SK-N-SH (cell line): ENCODE data around the gene NR2F1-AS1. TPM values are rescaled to one million over a fixed set of nuclear protein-coding genes. Genes with fewer than 3 reads are reported as not detected.

Source experiments
- CTCF ChIA-PET: fragments of 300-600, 350-600 bp; formaldehyde crosslinking; extraction: SDS; loops from one replicate; lab custom pipeline; 2021; lab: Yijun Ruan, JAX
- POLR2A ChIA-PET: fragments of 350-600 bp; sonication (Branson Sonifier 250); formaldehyde crosslinking; extraction: SDS; loops from one replicate; lab custom pipeline; 2020; ENCODE audit warnings: antibody characterized with exemption, inconsistent platforms; lab: Yijun Ruan, JAX
- DNase-seq: peaks from one replicate; pipeline ENCODE4 v3.0.0; 2012
- H2AFZ ChIP-seq: fragments of 200-600 bp; sonication (generic); 2 replicates; pipeline ENCODE4 v1.8.1; 2016; ENCODE audit warnings: antibody characterized with exemption, mild to moderate bottlenecking, low read depth
- H3F3A ChIP-seq: fragments of 200-600 bp; sonication (generic); replicated peaks from 2 replicates; pipeline ENCODE3; 2016; ENCODE audit warnings: antibody characterized with exemption, mild to moderate bottlenecking; ENCODE audit not compliant: insufficient read depth
- H3K27ac ChIP-seq, 2 experiments: fragments of 200-500 bp in 1 of 2; fragments of 200-600 bp in 1 of 2; sonication (Bioruptor generic) in 1 of 2; sonication (generic), shearing (Covaris generic) in 1 of 2; 2 replicates each; pipeline versions ENCODE4 v1.5.1 to v1.6.1; 2014 to 2016; ENCODE audit warnings: low read depth in 2 of 2, inconsistent platforms in 1 of 2, low read length in 1 of 2, mild to moderate bottlenecking in 1 of 2, mixed read lengths in 1 of 2
- H3K27me3 ChIP-seq: fragments of 200-600 bp; sonication (generic), shearing (Covaris generic); 2 replicates; pipeline ENCODE4 v1.6.1; 2016; ENCODE audit warnings: mixed run types; ENCODE audit not compliant: insufficient read depth
- H3K36me3 ChIP-seq, 2 experiments: fragments of 200-500 bp in 1 of 2; fragments of 200-600 bp in 1 of 2; sonication (Bioruptor generic) in 1 of 2; sonication (generic) in 1 of 2; replicated peaks in 1 of 2; 2 replicates each; pipeline versions ENCODE3 to v1.5.1; 2014 to 2016; ENCODE audit warnings: low read length in 1 of 2, mild to moderate bottlenecking in 1 of 2; ENCODE audit not compliant: insufficient read depth in 2 of 2, control insufficient read depth in 1 of 2
- H3K4me1 ChIP-seq, 2 experiments: fragments of 200-500 bp in 1 of 2; fragments of 200-600 bp in 1 of 2; sonication (Bioruptor generic) in 1 of 2; sonication (generic), shearing (Covaris generic) in 1 of 2; 2 replicates each; pipeline versions ENCODE4 v1.5.1 to v1.6.1; 2014 to 2016; ENCODE audit warnings: low read depth in 1 of 2, low read length in 1 of 2, mixed run types in 1 of 2; ENCODE audit not compliant: insufficient read depth in 2 of 2, control insufficient read depth in 1 of 2
- H3K4me2 ChIP-seq: fragments of 200-600 bp; sonication (generic), shearing (Covaris generic); 2 replicates; pipeline ENCODE4 v1.6.1; 2017; ENCODE audit warnings: mixed run types
- H3K4me3 ChIP-seq, 2 experiments: fragments of 200-500 bp in 1 of 2; fragments of 200-600 bp in 1 of 2; sonication (Bioruptor generic) in 1 of 2; sonication (generic), shearing (Covaris generic) in 1 of 2; 2 replicates each; pipeline versions ENCODE4 v1.5.1 to v1.8.1; 2014 to 2016; ENCODE audit warnings: low read depth in 2 of 2, inconsistent platforms in 1 of 2, low read length in 1 of 2, mild to moderate bottlenecking in 1 of 2, mixed read lengths in 1 of 2, moderate library complexity in 1 of 2
- H3K79me2 ChIP-seq: fragments of 200-600 bp; sonication (generic); 2 replicates; pipeline ENCODE4 v1.8.1; 2017; ENCODE audit warnings: mild to moderate bottlenecking; ENCODE audit not compliant: insufficient read depth
- H3K9ac ChIP-seq: fragments of 200-600 bp; sonication (generic); 2 replicates; pipeline ENCODE4 v1.6.1; 2017; ENCODE audit warnings: mixed run types
- H3K9me2 ChIP-seq: fragments of 200-600 bp; sonication (generic); 2 replicates; pipeline ENCODE4 v1.6.1; 2017; ENCODE audit warnings: mixed run types
- H3K9me3 ChIP-seq: fragments of 200-600 bp; sonication (generic); 2 replicates; pipeline ENCODE4 v1.6.1; 2017; ENCODE audit warnings: mixed run types, mild to moderate bottlenecking, moderate library complexity
- H4K20me1 ChIP-seq: fragments of 200-600 bp; sonication (generic); 2 replicates; pipeline ENCODE4 v1.6.1; 2017; ENCODE audit warnings: mild to moderate bottlenecking, mixed run types; ENCODE audit not compliant: insufficient read depth
- CHD2 ChIP-seq: fragments of 150-350 bp; IDR thresholded peaks from 2 replicates; pipeline ENCODE4 v1.6.1; 2018; ENCODE audit warnings: low read length; ENCODE audit not compliant: partially characterized antibody
- WGBS: methylation state at CpG from one replicate; pipeline ENCODE4 v1.1.6; 2017; ENCODE audit warnings: low lambda C conversion rate; 5-methylcytosine and 5-hydroxymethylcytosine counted together
- polyA plus RNA-seq, 3 experiments: library from polyadenylated mRNA; depleted of rRNA; stranded (reverse); fragments of >200 nt; gene quantifications; 2 replicates each; pipeline ENCODE4 v1.2.3, GENCODE V29; 2012
- TF ChIP-seq, protein P1 (sequence below): IDR thresholded peaks from 2 replicates; pipeline ENCODE4; 2012
- TF ChIP-seq, protein P2 (sequence below): fragments of 200-600 bp; sonication (generic); IDR thresholded peaks from 2 replicates; pipeline ENCODE4 v1.6.1; 2017; ENCODE audit warnings: antibody characterized with exemption, mild to moderate bottlenecking, moderate library complexity
- TF ChIP-seq, protein P3 (sequence below): IDR thresholded peaks from 2 replicates; pipeline ENCODE4 v1.4.0; 2012; ENCODE audit warnings: low read depth

The NR2F1-AS1 gene
- polyA plus RNA-seq, 1 of the 3 experiments (the other 2 are of a cell fraction), result 7.4 TPM

GRCh38 chr5:93600409-93601070 lies 19.5 kb upstream of the NR2F1-AS1 start:
- Histone ChIP-seq H3K4me1 (peaks cover 6 to 20% of the 10 kb centered on the region in 2 experiments; a peak in 2 of 4 replicates), H3K4me3 (no peak overlapping the region; a peak in 1 of 4 replicates)
- POLR2A ChIA-PET, result interaction anchor here (1.2 to 1.8 kb wide), 3 partner anchors 14 to 21 kb away, joined by 7 to 12 read pairs (median 10); partner anchors contain the start of gene NR2F1
- WGBS, result 34% methylated on average over 8 of the region's 8 CpGs
- TF ChIP-seq, protein P1, sequence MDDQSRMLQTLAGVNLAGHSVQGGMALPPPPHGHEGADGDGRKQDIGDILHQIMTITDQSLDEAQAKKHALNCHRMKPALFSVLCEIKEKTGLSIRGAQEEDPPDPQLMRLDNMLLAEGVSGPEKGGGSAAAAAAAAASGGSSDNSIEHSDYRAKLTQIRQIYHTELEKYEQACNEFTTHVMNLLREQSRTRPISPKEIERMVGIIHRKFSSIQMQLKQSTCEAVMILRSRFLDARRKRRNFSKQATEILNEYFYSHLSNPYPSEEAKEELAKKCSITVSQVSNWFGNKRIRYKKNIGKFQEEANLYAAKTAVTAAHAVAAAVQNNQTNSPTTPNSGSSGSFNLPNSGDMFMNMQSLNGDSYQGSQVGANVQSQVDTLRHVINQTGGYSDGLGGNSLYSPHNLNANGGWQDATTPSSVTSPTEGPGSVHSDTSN, result peak; percentile 23; the same call in 1 of the 2 replicates
- TF ChIP-seq, protein P2, sequence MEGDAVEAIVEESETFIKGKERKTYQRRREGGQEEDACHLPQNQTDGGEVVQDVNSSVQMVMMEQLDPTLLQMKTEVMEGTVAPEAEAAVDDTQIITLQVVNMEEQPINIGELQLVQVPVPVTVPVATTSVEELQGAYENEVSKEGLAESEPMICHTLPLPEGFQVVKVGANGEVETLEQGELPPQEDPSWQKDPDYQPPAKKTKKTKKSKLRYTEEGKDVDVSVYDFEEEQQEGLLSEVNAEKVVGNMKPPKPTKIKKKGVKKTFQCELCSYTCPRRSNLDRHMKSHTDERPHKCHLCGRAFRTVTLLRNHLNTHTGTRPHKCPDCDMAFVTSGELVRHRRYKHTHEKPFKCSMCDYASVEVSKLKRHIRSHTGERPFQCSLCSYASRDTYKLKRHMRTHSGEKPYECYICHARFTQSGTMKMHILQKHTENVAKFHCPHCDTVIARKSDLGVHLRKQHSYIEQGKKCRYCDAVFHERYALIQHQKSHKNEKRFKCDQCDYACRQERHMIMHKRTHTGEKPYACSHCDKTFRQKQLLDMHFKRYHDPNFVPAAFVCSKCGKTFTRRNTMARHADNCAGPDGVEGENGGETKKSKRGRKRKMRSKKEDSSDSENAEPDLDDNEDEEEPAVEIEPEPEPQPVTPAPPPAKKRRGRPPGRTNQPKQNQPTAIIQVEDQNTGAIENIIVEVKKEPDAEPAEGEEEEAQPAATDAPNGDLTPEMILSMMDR, result no peak
- TF ChIP-seq, all 33 proteins: peak for 1
- H3F3A ChIP-seq, result peaks cover 9% of the 10 kb centered on the region
- peak overlapping the region; percentile 55 for H3K4me2 ChIP-seq
- H3K36me3 ChIP-seq, result peaks cover 0 to 3% of the 10 kb centered on the region in 2 experiments
- H3K27ac ChIP-seq, result peak overlapping the region; percentile 61 to 94
- H3K9ac ChIP-seq, result no peak overlapping the region
- peak overlapping the region; percentile 33; the same call in 1 of the 2 replicates for H2AFZ ChIP-seq
- H3K9me2 ChIP-seq, result no peaks in the 10 kb centered on the region
- no peaks in the 10 kb centered on the region for H3K9me3 ChIP-seq
- no peaks in the 10 kb centered on the region for H4K20me1 ChIP-seq
- CTCF ChIA-PET, result interaction anchor here (0.7 to 5.1 kb wide), 7 partner anchors 9 to 1137 kb away, joined by 3 to 32 read pairs (median 7); partner anchors contain the start of gene NR2F1
- DNase-seq, result no peak
- no peaks in the 10 kb centered on the region for H3K79me2 ChIP-seq
- no peaks in the 10 kb centered on the region for H3K27me3 ChIP-seq

DNA sequence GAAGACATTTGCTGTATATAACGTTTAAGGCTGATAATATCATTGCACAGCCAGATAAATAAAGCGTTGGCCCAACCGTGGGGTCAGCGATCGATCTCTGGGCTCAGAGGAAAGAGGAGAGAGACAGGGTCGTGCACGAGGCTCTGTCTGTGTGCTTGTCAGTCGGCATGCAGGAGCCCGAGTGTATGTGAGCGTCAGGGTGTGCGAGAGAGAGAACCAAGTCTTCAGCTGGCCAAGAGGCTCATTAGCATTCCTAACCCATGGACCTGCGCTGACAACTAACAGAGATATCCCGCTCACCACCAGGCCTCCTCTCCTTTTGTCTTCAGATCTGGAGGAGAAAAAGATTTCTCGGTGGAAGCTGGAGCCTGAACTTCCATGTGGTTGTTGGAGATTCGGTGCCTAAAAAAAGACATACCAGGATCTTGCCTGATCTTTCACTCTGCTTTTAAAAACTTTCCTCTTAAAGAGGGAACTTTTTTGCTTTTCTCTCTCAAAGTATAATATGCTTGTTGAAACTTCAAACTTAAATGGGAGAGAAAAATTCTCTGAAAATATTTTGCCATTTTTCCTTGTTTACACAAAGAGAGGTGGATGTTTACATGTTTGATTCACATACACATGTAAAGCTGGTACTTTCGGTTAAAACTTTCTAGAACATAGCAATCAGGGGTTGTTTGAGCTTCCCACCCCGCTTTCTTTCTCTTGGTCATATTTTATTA lies 18.5 kb upstream of the NR2F1-AS1 start:
- peak overlapping the region; percentile 55 for H3K4me2 ChIP-seq

More for the DNA sequence above, 18.5 kb upstream of the NR2F1-AS1 start:
- Histone ChIP-seq H3K9me3 (no peaks in the 10 kb centered on the region), H3K27me3 (no peaks in the 10 kb centered on the region), H3K79me2 (no peaks in the 10 kb centered on the region), H2AFZ (0 out of 2 replicates have a peak overlapping the region, but pooled peaks have one; percentile 54), H3K9me2 (no peaks in the 10 kb centered on the region), H3K4me1 (peaks cover 6 to 20% of the 10 kb centered on the region in 2 experiments; a peak in 2 of 4 replicates), H3K27ac (peak overlapping the region; percentile 61 to 94), H4K20me1 (no peaks in the 10 kb centered on the region), H3K36me3 (peaks cover under 1 to 12% of the 10 kb centered on the region in 2 experiments), H3K9ac (peak overlapping the region; percentile 31; the same call in 1 of the 2 replicates), H3F3A (peaks cover 9% of the 10 kb centered on the region), H3K4me3 (no peak overlapping the region; a peak in 1 of 4 replicates)
- TF ChIP-seq, protein P3, sequence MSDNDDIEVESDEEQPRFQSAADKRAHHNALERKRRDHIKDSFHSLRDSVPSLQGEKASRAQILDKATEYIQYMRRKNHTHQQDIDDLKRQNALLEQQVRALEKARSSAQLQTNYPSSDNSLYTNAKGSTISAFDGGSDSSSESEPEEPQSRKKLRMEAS, result 0 out of 2 replicates have a peak, but pooled peaks have one; percentile 36
- TF ChIP-seq CHD2, result no peak
- WGBS, result 75% methylated on average over 16 of the region's 17 CpGs
- ChIA-PET POLR2A (no interaction called here), CTCF (interaction anchor here (0.8 to 5.1 kb wide), 4 partner anchors 8 to 1093 kb away, joined by 3 to 32 read pairs (median 18); no protein-coding TSS in a partner anchor)
- DNase-seq, result peak; percentile 44
